Activated CD4-positive, alpha-beta T cell treated with anti-CD3 and anti-CD28 coated beads, Interleukin-2, amount 50 U/mL, for 48 hours (primary cell): ENCODE measurements around the gene CDK13.

Experiments used
- DNase-seq, 2 experiments: peaks; one replicate each; pipeline ENCODE4 v3.0.0-alpha.2; 2020

Gene CDK13

DNA sequence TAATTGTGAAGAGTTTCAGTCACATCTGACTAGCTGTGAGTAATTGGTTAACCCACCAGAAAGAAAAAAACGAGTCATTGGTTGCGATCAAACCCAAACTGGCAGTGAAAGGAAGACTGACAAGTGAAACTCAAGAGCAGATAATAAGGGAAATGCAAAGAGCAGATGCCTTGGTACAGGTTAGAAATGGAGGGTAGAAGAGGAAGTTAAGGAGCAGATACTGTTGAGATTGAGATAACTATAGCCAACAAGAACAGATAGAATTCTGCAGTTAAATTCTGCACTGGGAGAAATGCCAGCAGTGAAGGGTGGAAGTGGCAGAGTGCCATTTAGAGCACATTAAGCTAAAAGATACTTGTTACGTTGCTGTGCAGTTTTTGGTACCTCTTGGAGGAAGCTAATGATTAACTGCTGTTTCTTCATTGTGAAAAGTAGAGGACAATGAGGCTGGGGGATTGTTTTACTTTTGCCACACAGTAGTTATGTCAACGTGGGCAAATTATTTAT, 65.8 kb downstream of the CDK13 start:
- no peak for DNase-seq

DNA sequence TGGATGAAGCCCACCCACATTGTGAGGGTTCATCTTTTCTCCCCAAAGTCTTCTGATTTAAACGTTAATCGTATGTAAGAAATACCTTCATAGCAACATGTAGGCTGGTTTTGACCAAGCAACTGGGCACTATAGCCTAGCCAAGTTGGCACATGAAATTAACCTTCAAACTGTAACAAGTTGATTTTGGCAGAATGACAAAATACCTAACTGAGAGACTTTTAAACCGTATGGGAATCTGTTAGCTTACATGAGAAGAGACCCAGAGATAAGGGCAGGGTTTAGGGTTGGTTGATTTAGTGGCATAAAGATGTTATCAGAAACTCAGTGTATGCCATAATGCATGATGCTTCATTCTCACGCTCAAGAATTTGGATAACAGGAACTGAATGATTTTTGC, 69.5 kb downstream of the CDK13 start:
- no peak for DNase-seq

DNA sequence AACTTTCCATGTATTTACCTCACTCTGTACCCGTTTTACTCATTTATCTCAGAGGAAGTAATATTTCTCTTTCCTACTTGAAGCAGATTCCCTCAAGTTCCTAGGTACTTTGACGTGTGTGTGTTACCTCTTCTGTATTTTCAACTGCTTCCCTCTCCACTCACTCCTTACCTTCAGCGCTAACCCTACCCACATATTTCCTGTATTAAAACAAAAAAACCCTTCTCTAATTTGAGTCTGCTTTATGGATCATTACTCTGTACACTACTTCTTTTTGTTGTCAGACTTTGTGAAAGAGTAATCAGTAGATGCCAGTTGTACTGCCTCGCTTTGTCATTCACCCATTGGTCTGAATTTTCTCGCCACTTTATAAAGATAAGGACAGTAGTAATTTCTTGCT, 74.0 kb downstream of the CDK13 start:
- DNase-seq: no peak

DNA sequence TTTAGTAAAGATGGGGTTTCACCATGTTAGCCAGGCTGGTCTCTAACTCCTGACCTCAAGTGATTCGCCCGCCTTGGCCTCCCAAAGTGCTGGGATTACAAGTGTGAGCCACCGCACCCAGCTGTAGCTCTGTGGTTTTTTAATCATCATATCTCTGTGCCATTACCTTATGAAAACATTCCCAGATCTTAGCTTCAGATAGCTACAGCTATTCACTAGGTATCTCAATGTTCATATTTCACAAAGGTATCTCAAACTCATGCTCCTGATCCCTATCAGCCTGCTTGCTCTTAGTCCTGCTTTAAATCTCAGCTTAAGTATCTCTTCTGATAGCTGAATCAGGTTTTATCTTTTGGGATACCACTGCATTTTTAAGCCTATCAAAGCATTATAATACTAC, 74.8 kb downstream of the CDK13 start:
- DNase-seq: no peak

DNA sequence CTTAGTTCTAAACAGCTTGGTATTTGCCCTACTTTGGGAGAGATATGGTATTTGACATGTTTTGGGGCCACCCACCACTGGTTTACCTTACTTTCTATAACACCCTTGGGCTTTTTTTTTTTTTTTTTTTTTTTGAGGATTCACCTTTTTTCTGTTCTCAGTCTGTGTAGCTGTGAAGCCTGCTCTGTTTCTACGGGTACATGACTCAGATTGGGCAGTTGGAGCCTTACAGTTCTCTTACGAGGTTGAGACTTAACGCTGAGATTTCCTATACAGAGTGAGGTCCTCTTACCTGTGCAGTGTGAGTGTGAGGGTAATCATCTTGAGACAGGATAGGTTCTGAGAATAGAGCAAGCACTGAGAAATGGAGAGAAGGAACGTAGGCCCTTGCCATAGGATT, 77.5 kb downstream of the CDK13 start:
- no peak for DNase-seq

DNA sequence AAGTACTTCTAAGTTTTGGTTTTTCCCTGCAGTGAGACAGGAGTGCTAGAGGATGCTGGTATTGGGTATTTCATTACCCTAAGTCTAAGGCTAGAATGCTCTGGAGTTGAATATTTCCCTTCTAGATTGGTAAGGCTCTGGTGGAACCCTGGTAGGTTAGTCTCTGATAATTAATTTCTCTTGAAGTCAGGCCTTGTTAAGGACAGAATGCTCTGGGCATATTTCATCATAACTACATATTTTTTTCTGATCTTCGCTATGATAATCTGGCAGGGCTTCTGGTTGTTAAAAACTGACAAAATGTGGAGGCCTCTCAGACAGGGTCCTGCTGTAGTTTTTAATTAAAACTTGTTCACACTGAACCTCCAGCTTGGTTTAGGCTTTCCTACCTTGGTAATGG, 83.8 kb downstream of the CDK13 start:
- DNase-seq: no peak

DNA sequence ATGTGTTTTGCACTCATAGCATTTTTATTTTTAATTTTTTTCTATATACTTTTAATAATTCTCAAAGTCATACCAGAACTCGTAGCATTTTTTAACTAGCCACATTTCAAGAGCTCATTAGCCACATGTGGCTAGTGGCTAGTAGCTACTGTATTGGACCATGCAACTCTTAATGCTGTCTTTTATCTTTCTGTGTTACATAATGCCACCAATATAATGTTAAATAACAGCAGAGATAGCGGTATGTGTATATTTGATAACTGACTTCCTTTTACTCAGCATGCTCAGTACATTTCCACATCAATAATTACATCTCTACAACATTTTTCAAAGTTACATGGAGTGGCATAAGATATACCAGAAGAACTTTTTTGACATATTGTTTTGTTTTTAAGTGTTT, 91.4 kb downstream of the CDK13 start:
- no peak for DNase-seq

DNA sequence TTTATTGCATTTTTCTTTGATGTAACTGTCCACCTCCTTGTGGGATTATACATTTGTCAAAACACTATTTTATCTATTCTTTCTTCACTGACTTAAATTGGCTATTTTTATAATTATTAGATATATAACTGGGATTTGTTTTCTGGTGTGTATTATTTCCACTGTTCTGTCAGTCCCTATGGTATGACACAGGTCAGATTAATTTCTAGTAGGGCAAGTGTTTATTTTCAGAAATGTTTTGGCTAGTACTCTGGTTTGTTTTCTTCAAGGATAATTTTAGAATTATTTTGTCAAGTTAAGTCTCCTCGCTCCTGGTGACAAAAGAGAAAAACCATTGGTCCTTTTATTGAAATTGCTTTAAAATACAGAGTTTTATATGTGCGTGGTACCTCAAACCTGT, 93.1 kb downstream of the CDK13 start:
- DNase-seq: no peak

DNA sequence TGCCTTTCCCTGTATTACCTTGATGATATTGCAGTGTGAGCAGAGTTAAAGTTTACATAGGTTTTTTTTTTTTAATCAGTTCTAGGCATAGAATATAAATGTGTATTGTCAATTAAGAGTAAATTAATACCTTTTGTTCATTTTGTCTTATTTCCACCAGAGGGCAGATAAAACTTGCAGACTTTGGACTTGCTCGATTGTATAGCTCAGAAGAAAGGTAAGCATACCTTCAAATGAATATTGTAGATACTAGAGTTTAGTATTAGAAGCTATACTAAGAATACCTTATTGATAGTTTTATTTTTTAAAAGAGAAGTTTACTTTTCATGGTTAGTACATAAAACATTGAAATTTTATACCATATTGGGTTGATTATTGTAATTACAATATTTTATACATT, 97.6 kb downstream of the CDK13 start:
- DNase-seq: no peak

DNA sequence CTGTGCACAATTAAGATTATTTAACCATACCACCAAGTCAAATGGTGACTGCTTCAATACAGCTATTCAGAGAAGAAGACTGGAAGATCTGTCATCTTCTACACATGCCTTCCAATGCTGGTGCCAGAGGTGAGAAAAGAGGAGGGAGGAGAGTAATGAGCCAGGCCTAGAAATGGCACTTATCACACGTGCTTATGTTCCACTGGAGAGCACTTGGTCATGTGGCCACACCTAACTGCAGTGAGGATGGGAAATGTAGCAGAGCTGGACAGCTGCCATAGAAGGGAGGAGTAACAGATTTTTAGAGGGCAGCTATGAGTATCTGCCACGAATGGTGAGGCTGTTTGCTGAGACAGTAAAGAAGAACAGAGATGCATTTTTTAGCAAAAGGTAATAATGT, 107.2 kb downstream of the CDK13 start:
- no peak for DNase-seq

DNA sequence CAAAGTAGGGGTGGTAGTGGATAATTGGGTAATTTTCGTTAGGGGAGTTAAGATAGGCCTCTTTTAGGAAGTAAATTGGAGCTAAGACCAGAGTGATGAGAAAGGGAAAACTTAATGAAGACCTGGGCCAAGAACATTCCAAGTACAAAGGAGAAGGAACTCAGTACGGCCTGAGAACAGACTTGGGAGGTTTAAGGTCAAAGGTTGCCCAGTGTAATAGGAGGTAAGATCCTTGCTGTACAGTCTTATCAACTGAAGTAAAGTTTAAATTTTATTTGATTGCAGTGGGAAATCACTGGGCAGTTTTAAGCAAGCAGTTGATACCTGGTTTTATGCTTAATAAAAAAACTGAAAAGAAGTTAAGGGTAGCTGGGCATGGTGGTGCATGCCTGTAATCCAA, 108.0 kb downstream of the CDK13 start:
- DNase-seq: no peak

DNA sequence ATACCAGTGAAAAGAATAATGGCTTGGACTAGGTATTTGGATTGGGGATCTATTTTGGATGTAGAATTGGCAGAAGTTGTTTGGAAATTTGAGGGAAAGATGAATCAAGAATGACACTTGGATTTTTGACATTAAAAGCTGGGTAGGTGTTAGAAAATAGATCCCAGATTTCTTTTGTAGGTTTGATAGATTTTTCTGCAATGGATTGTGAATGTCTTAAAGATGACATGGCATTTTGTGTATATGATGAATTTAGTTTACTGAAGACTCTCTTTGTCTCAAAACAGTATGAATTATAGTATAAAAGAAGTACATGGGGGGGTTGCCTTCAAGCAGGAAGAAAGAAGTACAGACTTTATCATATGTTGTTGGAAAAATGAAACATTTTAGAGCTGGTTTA, 108.6 kb downstream of the CDK13 start:
- no peak for DNase-seq

DNA sequence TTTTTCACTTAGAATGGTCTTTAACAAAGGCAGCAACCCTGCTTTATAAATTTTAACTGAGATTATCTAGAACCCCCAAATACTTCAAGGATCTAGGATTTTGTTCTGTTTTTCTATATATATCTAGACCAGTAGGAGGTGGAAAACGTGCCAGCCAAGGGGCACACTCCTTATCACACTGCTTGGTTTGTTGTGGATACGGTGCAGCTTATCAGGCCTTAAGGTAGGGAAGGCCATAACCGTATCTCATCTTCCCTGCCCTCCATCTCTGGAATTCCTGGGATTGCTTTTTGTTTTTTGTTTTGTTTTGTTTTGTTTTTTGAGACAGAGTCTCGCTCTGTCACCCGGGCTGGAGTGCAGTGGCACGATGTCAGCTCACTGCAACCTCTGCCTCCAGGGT, 109.0 kb downstream of the CDK13 start:
- DNase-seq: no peak

DNA sequence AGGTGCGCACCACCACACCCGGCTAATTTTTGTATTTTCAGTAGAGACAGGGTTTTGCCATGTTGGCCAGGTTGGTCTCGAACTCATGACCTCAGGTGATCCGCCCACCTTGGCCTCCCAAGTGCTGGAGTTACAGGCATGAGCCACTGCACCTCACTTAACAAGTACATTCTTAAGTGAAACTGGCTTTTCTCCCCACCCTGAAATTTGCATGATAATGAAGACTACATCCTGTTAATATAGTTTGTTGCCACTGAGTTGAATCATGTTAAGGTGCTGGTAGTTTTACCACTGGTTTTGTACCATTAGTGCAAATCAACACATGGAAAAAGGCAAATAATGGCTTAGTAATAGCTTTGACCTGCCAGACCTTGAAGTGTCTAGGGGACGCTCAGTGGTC, 122.2 kb downstream of the CDK13 start:
- no peak for DNase-seq

DNA sequence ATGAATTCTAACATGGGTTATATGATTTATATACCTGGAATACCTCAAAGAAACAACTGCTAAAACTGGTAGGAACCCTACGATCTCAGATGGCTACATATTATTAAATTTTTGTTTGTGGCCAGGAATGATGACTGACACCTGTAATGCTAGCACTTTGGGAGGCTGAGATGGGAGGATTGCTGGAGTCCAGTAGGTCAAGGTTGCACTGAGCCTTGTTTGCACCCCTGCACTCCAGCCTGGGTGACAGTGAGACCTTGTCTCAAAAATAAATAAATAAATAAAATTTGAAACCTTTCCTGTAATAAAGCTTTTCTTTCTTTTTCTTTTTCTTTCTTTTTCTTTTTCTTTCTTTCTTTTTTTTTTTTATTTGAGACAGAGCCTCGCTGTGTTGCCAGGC, 123.2 kb downstream of the CDK13 start:
- DNase-seq: no peak

DNA sequence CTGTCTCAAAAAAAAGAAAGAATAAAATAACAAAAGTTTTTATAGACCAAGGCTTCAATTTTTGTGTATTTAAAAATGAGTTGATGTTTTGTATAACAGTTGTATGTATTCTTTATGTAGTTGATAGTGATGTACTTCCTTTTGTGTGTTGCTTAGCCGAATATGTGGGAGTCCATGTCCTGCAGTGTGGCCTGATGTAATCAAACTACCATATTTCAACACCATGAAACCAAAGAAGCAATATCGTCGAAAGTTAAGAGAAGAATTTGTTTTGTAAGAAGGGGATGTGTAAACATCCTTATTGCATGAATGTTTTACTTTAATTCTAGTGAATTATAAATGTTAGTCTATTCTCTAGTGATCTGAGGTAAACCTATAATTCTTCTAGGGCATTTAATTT, 127.8 kb downstream of the CDK13 start:
- no peak for DNase-seq

DNA sequence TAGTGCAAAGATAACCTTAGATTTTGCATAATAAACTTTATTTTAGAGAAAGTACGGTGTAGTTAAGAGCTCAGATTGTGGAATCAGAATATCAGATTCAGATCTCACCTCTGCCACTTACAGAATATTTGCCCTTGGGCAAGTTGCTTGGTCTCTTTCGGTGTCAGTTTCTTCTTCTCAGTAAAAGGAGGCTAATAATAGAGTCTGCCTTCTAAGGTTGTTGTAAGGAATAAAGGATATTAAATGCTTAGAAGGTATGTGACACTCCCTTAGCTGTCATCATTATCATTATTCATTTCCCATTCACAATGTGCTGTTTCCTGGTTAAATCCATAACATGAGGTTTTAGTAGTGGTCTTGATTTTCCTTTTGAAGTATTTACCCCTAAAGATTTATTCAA, 142.1 kb downstream of the CDK13 start:
- no peak for DNase-seq

DNA sequence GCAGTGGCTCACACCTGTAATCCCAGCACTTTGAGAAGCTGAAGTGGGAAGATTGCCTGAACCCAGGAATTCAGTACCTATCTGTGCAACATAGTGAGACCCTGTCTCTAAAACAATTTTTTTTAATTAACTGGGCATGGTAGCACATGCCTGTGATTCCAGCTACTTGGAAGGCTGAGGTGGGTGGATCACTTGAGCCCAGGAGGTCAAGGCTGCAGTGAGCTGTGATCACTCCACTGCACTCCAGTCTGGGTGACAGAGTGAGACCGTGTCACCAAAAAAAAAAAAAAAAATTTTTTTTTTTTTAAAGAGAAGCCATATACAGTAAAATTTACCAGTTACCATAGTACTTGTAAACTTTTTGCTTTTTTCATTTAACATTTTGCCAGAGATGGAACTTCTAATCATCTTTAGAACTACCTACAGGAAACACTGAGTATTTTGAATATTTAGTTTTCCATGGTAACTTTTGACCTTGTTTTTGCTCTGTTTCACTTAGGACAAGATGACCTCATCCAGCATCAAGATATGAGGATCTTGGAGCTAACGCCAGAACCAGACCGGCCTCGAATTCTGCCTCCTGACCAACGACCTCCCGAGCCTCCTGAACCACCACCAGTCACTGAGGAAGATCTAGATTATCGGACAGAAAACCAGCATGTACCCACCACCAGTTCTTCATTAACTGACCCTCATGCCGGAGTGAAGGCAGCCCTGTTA, 143.7 kb downstream of the CDK13 start:
- no peak for DNase-seq

DNA sequence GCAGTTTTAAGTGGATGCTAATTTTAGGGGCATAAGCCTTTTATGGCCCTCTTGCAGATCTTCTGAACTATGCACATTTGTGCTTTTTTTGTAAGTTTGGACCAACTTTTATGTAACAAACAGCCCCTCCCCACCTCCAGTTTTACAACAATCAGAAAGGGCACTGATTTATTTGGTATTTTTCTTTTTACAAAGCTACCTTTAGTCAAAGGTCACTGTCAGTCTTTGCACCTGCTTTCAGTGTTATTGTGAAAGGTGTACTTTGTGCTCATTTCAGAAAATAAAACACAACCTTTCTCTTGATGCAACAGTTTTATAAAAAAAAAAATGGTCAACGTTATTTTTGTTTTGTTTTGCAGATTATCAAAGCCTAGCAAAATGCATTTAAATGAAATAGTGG, 145.2 kb downstream of the CDK13 start:
- DNase-seq: no peak

DNA sequence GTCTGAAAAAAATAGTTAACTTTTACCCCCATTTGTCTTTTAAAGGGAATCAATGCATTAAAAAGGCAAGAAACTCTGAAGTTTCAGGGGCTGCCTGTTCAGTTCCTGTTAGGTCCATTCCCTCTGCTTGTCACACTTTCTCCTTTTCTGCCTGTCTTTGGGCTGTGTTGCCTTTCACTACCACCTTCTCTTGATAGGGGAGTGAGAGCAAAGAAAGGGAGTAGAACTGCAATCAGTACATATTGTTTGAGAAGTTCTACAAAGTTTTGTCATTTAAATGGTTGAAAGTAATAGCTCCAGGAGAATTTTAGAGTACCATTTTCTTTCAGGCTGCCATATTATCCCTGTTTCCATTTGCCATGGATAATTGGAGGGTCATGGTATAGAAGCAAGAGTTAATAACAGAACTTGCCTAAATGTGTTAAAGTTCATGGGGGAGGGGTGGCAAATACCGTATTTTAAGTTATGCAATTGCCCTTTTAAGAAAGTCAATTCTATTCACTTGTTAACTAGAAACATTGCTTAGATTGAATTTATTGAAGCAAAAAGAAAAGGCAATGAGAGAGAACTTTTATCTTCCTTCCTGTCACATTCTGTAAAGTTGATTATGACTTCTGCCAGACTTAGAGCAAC, 145.8 kb downstream of the CDK13 start:
- no peak for DNase-seq

DNA sequence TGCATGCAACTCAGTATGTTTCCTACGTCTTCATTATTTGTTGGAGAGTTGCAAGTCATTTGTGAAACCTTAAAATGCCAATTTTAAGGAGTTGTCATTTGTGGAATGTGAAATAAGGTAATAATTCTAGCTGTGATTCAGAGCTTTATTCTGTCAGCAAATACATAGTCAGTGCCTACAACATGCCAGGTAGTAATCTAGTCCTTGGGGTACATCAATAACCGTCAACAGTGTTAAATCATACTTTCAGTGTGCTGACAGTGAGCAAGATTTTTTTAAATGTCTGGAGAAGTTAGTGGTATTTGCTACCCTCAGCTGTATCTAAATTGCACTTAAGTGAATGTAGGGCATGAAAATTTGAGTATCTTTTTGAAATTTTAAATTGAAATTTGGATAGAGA, 147.7 kb downstream of the CDK13 start:
- DNase-seq: no peak

DNA sequence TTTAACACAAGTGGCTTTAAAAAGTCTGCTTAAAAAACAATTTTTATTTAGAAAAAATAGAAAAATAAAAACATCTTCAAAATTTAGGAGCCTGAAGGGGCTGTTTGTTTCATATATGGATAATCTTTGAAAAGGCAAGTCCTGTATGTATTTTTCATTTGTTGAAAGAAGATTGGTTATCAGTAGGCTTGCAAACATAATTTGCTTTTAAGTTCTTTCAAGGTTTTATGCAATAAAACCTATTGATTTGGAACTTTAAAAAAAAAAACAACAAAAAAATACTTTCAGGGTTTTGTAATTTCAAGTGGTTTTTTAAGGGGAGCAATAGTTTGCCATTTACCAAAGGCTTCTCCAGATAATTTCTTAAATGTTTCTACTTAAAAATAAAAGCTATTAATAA, 148.8 kb downstream of the CDK13 start:
- DNase-seq: no peak

DNA sequence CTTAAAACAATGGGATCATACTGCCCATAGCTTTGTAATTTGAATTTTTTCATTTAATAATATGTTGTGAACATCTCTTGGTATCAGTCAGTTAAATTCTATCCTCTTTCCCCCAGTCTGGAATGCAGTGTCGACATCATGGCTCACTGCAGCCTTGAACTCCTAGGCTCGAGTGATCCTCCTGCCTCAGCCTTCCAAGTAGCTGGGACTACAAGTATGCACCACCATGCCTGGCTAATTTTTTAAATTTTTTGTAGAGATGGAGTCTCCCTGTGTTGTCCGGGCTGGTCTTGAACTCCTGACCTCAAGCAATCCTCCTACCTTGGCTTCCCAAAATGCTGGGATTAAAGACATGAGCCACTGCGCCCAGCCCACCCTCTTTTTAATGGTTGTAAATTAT, 149.8 kb downstream of the CDK13 start:
- no peak for DNase-seq

DNA sequence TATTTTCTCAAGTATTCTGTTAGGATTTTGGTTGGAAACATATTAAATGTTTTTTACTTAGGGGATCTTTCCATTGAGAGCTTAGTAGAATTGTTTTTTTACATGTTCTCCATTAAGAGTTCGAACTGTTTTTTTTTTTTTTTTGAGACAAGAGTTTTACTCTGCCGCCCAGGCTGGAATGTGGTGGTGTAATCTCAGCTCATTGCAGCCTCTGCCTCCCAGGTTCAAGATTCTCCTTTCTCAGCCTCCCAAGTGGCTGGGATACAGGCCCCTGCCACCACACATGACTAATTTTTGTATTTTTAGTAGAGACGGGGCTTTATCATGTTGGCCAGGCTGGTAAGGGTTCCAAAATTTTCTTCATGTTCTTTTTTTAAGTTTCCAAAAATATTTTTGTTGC, 151.1 kb downstream of the CDK13 start:
- DNase-seq: no peak

DNA sequence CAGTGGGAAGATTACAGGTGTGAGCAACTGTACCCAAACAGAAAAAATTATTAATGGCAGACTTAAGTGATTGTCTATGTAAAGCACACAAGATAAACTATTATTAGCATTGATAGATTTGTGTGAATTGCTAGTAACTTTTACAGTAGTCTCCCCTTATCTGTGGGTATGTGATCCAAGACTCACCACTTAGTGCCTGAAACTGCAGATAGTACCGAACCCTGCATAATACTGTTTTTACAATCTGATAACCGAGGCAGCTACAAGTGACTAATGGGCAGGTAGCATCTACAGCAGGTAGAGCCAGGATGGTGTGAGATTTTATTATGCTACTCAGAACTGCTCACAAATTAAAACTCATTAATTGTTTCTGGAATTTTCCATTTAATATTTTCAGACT, 152.8 kb downstream of the CDK13 start:
- no peak for DNase-seq
